ENCODE results near the gene PDIA2.

PDIA2 gene

DNA sequence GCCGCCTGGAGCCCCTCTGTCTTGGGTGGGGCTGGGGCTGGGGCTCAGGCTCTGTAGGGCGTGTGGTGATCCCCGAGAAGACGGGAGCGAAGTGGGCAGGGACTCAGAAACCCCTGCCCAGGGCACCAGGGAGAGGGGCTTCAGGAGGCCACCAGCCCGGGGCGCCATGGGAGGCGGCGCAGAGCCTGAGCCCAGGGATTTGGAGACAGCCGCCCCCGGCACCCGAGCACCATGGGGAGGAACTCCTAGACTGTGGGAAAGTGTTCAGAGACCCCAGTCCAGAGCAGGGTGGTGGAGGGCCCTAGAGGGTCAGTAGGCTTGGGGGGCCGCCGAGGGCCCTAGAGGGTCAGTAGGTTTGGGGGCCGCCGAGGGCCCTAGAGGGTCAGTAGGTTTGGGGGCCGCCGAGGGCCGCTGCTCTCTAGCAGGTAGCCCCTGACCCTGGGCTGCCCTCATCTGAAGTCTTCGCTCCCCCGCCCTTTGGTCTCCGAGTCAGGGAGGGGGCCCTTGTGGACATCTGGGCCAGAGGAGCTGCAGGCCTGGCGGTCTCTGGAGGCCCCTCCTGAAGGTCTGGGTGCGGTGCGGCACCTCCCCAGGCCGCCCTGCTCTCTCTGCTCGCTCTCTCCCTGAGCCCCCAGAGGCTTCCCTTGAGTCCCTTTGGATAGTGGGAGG lies 1.8 kb upstream of the PDIA2 start:
- DNase-seq, result no peak

DNA sequence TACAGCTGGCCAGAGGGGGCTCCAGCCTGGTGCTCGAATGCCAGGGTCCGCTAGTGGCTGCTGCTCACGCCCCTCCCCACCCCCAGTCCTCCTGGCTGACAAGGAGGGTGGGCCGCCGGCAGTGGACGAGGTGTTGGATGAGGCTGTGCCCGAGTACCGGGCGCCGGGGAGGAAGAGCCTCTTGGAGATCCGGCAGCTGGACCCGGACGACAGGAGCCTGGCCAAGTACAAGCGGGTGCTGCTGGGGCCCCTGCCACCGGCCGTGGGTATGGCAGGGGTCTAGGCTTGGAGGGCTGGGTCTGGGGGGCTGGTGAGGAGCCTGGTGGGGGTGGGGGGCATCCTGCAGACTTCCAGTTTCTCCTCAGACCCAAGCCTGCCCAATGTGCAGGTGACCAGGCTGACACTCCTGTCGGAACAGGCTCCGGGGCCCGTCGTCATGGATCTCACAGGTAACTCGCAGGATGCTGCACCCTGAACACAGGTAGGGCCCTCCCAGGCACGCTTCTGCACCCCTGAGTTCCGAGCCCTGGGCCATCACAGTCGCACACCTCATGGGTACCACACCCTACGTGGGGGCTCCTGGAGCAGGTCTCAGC lies 1.2 kb upstream of the PDIA2 start:
- no peak for DNase-seq

DNA sequence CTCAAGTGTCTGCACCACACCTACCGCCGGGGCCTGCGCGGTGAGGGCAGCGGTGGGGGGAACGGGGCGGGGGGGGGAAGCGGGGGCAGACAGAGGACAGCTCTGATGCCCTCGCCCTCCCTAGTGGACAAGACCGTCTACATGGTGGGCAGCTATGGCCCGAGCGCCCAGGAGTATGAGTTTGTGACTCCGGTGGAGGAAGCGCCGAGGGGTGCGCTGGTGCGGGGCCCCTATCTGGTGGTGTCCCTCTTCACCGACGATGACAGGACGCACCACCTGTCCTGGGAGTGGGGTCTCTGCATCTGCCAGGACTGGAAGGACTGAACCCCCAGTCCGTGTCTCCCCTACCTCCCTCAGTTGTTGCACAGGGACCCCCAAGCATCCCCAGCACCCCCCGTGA lies 473 bp upstream of the PDIA2 start:
- DNase-seq, result no peak

DNA sequence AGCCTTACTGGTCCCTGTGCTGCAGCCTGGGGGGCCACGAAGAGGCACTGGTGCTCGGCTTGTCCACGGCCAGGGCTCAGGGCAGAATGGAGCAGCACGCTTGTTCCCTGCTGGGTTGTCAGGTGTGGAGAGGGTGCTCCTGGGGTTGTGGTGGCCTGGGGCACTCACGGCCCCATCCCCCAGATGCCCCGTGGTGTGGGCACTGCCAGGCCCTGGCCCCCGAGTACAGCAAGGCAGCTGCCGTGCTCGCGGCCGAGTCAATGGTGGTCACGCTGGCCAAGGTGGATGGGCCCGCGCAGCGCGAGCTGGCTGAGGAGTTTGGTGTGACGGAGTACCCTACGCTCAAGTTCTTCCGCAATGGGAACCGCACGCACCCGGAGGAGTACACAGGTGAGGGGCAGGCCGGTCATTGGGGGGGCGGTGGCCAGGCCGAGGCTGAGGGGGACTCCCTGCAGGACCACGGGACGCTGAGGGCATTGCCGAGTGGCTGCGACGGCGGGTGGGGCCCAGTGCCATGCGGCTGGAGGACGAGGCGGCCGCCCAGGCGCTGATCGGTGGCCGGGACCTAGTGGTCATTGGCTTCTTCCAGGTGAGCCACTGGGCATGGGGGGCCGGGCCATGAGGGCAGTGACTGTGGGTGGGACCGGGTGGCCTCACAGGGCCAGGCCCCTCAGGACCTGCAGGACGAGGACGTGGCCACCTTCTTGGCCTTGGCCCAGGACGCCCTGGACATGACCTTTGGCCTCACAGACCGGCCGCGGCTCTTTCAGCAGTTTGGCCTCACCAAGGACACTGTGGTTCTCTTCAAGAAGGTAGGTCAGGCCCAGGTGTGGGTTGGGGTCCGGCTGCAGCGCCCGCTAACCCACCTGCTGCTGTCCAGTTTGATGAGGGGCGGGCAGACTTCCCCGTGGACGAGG lies 1.5 kb downstream of the PDIA2 start:
- DNase-seq, result no peak

DNA sequence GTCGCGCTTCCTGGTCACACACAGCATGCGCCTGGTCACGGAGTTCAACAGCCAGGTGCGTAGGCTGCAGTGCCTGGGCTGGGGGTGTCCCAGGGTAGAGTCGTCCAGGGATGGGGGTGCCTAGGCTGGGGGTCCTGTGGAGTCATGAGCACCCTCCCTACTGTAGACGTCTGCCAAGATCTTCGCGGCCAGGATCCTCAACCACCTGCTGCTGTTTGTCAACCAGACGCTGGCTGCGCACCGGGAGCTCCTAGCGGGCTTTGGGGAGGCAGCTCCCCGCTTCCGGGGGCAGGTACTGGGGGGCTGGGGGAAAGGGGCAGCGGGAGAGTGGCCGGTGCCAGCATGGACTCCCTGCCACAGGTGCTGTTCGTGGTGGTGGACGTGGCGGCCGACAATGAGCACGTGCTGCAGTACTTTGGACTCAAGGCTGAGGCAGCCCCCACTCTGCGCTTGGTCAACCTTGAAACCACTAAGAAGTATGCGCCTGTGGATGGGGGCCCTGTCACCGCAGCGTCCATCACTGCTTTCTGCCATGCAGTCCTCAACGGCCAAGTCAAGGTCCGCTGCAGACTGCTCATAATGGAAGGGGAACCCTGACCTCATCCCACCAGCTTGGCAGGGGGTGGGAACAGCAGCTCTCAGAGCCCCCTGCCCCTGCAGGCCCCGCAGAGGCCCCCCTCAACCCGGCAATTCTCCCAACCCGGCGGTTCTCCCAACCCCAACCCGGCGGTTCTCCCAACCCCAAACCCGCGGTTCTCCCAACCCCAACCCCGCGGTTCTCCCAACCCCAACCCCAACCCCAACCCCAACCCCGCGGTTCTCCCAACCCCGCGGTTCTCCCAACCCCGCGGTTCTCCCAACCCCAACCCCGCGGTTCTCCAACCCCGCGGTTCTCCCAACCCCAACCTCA lies 2.4 kb downstream of the PDIA2 start:
- no peak for DNase-seq

DNA sequence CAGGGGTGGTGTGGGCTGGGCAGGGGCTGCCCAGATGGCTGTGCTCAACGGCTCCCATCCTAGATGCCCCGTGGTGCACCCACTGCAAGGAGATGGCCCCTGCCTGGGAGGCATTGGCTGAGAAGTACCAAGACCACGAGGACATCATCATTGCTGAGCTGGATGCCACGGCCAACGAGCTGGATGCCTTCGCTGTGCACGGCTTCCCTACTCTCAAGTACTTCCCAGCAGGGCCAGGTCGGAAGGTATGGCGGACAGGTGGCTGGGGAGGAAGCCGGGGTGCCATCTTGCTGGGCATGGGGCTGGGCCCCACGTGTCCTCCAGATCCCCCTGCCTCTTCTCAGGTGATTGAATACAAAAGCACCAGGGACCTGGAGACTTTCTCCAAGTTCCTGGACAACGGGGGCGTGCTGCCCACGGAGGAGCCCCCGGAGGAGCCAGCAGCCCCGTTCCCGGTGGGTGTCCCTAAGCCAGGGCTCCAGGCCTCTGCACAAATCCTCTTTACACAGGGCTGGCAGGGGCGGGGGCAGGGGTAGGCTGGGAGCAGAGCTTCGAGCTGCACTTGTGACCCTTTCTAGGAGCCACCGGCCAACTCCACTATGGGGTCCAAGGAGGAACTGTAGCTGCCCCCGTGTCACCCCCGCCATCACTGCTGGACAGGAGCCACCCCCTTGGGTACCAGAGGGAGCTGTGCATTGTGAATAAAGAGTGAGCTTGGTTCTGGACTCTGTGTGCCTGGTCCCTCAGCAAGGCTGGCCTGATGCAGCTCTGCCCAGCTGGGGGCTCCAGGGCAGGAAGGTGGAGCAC lies 3.7 kb downstream of the PDIA2 start:
- DNase-seq, result no peak

DNA sequence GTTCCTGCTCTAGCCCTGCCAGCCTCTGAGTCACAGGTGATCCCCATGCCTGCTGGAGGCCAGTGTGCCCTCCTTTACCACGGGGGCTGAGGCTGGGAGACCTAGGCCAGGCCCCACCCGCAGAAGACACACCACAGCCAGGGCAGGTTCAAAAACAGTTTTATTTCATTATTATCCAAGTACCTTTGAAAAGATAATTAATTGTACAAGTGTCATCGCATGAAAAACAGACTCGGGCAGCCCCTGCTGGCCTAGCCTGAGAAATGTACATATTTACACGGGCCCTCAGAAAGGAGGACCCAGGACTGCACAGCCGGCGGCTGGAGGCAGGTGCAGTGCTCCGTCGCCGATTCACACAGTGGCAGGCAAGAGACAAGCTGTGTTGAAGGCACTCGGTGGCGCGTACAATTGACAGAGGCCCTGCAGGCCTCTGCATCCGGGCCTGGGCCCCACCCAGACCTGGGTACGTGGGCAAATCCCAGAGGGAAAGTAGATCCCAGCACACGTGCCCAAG lies 4.4 kb downstream of the PDIA2 start:
- no peak for DNase-seq

DNA sequence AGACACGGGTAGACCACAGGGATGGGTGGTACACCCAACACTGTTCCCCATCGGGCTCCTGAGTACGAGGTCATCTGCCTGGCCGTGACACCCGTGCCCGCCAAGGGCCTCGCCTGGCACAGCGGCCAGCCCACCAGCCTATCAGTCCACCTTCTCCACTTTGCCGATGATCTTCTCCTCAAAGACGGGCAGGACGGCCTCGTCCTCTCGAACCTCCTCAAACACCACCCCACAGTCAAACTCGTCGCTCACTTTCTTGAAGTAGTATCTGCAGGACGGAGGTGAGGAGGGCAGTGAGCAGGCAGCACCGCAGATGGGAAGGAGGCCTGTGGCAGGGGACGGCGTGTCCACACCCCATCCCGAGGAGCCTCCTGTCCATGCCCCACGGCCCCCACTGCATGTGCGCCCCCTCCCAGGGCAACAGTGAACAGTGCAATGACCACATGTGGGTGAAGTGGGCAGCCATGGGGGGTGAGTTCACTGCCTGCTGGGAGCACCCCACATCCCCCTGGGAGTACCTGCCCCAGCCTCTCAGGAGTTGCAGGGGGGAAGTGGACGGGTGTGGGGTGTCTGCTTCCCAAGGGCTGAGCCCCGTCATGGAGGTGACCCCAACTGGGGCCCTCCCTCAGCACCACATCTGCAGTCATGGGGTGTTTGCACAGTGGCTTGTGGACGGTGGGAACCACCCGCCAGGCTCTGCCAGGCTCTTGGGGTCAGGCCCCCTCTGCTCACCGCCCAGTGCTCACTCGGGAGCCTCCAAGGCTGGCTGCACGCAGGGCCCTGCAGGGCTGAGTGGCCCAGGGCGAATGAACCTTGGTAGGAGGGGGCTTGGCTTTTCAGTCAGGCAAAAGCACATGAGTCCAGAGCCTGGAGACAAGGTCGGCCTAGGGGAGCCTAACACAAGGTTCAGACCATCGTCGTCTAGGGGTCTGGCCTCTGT lies 5.3 kb downstream of the PDIA2 start:
- no peak for DNase-seq

DNA sequence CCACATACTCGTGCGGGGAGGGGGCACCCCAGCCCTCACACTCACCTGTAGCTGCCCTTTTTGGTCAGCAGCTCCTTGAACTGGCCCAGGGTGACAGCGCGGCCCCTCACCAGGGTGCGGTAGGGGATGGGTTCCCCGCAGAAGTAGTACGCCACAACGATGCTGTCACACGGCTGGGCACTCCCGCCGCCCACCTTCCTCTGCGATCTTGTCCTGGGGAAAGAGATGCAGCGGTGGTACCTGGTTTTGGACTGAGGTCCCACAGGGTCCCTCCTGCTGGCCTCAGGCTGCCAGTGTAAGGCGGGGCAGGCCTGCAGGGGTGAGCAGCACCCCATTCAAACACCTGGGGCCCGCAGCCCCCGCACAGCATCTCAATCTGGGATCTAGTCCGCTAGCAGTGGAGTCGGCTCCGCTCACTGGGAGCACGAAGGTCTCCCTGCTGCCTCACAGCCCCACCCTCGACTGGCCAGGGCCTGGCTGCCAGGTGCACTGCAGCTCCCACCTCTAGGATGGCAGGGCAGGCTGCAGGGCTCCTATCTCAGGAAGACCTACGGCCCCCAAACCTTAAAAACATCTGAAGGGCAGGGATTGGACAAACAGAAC lies 6.5 kb downstream of the PDIA2 start:
- no peak for DNase-seq

DNA sequence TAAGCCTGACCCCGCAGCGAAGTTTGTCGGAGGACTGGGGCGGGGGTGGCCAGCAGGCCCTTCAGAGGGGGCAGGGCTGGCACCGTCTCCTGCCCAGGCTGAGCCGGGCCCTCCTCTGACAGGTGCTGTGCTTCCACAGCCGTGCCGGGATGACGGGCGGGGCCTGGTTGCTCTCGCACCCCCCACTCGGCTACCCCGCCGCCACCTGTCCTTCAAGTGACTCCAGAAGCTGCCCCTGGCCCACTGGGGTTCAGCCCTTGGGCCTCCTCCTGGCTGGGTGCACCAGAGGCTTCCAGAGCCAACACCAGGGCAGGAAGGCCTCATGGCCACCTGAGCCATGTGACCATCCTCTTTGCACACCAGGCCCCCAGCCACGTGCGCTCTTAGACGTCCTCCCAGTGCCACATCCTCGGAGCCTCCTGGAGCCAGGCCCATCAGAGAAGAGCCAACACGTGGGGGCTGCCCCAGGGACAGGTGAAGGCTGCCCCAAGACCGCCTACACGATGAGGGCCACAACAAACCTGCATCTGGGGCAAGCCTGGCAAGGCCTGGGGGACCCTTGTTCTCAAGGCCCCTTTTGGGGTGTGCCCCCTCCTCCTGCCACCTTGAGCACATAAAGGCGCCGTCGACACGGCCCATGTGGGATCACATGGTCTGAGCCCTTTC lies 7.2 kb downstream of the PDIA2 start:
- no peak for DNase-seq

DNA sequence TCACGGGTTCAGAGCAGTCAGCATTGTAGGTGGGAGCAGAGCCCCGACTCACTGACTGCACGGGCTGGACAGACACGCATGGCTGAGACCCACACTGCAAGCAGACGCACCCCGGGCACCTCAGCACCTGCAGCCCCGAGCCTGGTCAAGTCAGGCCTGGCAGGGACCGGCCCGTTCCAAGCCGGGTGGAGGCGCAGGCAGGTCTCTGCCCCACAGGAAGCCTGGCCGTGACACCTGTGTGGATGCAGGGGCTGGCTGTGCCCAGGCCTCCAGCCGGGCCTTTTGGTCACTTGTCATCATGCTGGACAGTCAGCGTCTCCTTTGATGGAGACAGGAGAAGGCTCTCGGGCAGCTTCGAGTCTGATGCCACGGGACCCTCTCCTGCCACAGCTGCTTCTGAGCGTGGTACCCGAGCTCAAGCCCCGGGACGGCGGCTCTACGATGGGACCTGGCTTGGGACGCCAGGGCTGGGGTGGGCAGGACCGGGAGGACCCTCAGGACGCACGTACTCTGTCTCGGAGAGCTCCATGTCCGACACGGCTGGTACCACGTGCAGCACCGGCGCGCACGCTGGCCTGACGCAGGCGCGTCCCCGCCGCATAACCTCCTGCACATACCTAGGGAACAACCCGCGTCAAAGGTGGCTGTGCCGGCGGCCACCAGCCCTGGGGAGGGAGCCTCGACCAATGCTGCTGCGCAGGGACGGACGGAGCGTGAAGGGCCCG lies 7.9 kb downstream of the PDIA2 start:
- no peak for DNase-seq

DNA sequence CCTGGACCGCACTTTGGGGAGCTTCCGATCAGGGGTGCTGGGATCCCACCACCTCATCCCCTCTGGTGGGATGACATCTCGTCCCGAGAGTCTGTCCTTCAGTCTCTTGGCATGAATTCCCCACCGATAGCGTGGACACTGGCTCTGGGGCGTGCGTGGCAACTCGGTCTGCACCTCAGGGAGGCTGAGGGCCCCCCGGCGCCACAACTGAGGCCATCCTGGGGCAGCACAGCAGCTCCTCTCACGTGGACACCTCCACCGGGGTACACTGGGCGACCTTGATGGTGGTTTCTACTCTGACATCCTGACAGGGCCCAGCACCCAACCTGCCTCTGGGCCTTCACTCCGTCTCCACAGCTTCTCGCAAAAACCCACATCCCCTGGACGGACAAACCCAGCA lies 8.6 kb downstream of the PDIA2 start:
- DNase-seq, result no peak

DNA sequence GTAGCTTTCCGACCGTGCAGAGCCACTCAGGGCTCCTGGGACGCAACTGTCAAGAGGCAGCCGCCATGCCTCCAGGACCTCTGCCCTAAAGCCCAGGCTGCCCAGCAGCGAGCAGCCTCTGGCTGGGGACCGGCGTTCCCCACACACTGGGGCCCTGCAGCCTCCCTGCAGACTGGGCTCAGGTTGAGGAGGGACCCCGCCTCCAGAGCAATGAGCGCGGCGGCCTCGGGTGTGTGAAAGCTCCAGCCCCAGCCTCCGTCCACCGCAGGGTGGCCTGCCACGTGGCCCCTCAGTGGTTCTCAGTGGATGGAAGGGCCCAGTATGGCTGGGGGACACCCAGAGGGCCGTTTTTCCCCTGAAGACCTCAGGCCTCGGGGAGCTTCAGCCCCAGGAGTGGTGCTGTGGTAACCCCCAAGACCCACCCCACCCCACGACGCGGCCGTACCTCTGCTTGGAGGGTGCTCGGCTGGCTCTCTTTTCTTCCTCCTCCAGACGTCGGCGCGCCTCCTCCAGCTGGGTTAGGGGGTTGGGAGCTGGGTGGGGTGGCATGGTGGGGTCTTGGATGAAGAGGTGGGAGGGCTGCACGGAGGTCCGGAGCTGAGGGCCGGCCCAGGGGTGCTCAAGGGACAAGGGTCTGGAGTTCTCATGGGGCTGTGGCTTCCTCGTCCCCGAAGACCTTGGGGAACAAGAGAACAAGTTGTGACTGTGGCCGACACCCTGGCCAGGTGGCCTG lies 10.2 kb downstream of the PDIA2 start:
- no peak for DNase-seq

DNA sequence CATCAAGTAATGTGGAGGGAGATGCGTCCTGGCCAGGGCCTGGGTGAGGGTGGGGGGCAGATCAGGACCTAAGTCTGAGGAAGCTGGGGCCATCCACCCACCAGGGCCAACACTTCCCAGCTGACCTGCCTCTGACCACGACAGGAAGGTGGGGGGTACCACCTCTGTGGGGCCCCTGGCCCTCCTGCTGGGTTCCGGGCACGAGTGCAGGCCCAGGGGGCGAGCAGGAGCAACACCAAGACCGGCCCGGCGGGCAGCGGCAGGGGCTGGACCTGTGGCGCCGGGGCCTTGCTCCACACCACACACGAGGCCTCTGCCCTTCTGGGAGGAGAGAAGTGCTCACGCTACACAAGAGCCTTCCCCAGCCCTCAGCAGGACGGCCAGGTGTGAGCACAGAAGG lies 13.3 kb downstream of the PDIA2 start:
- DNase-seq, result no peak

DNA sequence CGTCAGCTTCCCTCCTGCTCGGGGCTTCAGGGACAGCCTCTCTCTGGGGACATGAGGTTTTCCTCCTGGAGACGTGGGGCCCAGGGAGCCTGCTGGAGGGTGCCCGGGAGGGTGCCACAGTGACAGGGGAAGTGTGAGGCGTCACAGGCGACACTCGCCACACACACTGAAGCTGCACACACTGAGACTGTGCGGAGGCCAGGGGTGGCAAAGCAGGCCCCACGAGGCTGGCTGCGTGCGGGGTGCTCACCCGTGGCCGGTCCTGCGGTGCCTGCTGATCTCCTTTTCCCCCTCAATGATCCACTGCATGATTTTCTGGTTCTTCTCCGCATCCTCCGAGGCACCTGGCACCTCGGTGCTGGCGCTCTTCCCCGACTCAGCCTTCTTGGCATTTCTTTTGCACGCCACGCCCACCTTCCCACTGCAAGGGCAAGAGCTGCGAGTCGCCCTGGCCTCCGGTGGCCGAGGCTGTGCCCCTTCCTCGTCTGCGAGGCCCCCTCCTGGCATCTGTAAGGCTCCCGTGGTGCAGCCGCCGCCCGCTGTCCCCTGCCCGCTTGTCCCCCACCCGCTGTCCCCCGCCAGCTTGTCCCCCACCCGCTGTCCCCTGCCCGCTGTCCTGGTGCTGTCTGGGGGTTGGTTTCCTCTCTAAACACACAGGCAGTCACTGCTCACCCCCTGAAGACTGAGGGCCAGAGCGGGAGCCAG lies 14.0 kb downstream of the PDIA2 start:
- no peak for DNase-seq

DNA sequence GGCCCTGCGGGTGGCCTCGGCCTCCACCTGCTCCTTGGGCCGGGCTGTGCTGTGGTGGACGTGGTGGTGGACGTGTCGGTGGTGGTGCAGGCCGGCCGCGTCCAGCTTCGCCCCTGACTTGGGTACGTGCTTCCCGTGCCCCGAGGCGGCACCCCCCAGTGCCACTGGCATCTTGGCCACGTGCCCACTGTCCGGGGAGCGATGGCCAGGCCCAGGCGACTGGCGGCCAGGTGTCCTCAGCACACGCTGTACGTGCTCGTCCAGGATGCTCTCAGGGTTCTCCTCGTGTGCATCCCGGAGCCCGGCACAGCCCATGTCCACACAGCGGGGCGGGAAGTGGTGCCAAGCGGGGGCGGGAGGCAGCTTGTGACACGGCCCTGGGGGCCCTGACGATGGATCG lies 14.9 kb downstream of the PDIA2 start:
- no peak for DNase-seq

DNA sequence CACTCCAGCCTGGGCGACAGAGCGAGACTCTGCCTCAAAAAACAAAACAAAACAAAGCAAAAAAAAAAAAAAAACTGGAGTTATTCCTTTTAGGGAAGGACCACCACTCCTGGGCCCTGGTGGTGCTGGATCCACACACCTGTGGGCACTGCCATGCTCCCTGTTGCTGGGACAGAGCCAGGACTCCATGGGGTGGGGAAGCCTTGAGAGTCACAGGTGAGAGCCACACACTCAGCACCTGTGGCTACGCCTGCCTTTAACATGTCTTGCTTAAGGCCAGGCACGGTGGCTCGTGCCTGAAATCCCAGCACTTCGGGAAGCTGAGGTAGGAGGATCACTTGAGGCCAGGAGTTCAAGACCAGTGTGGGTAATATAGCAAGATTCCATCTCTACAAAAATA lies 18.3 kb downstream of the PDIA2 start:
- no peak for DNase-seq

DNA sequence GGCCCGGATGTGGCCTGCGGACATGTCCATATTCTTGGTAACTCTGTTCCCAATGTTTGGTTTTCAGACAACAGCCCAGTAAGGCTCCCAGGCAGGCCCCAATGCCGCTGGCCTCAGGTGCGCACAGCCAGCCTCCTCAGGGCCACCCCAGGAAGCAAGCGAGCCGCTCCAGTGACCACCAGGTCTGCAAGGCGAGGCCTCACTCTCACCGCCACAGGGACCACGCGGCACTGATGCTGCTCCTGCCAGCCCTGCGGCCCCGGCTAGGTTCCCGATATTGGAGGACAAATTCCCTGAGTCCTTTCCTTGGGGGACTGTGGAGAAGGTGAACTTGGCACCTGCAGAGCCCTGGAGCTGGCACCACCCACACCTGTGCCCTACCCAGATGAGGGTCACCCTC lies 19.0 kb downstream of the PDIA2 start:
- no peak for DNase-seq

All from activated CD4-positive, alpha-beta T cell treated with anti-CD3 and anti-CD28 coated beads, Interleukin-2, amount 50 U/mL, for 16 hours (primary cell).